Keratinocyte (primary cell): ENCODE results near the gene SIX1. TPM values are rescaled to one million over a fixed set of nuclear protein-coding genes. Genes with fewer than 3 reads are reported as not detected.

Source experiments
- DNase-seq: peaks from one replicate; pipeline ENCODE4 v3.0.0-alpha.2; 2011; ENCODE audit warnings: low read depth, missing footprints, low spot score
- FAIRE-seq: peaks from 2 replicates; lab custom pipeline; 2011; peaks lifted over from hg19 to GRCh38; lab: Jason Lieb, UNC
- H2AFZ ChIP-seq: 2 replicates; pipeline ENCODE4 v1.6.0; 2012; ENCODE audit warnings: low read length, control low read depth, inconsistent platforms; ENCODE audit not compliant: control insufficient read depth
- H3K27ac ChIP-seq: 2 replicates; pipeline ENCODE4 v1.5.1; 2011; ENCODE audit warnings: low read length; ENCODE audit not compliant: control insufficient read depth, insufficient read depth
- H3K27me3 ChIP-seq: 3 replicates; pipeline ENCODE4 v1.6.0; 2011; ENCODE audit warnings: low read length; ENCODE audit not compliant: control insufficient read depth, insufficient read depth; ENCODE audit errors: extremely low read depth
- H3K36me3 ChIP-seq, 2 experiments: 2 replicates in 1 of 2; 3 replicates in 1 of 2; pipeline ENCODE4 v1.5.1; 2011; ENCODE audit warnings: low read length in 2 of 2, mild to moderate bottlenecking in 1 of 2; ENCODE audit not compliant: control insufficient read depth in 2 of 2, insufficient read depth in 2 of 2; ENCODE audit errors: extremely low read depth in 1 of 2
- H3K4me1 ChIP-seq: 3 replicates; pipeline ENCODE4 v1.5.1; 2011; ENCODE audit warnings: low read length; ENCODE audit not compliant: control insufficient read depth, insufficient read depth; ENCODE audit errors: extremely low read depth
- H3K4me2 ChIP-seq: 3 replicates; pipeline ENCODE4 v1.6.0; 2011; ENCODE audit warnings: low read depth, low read length; ENCODE audit not compliant: control insufficient read depth, insufficient read depth; ENCODE audit errors: extremely low read depth
- H3K4me3 ChIP-seq, 3 experiments: fragments of 200-600 bp in 1 of 3; sonication (generic) in 1 of 3; 2 replicates in 2 of 3; 3 replicates in 1 of 3; pipeline ENCODE4 v1.5.1; 2011 to 2016; ENCODE audit warnings: low read length in 3 of 3, mild to moderate bottlenecking in 3 of 3, control low read depth in 2 of 3, inconsistent platforms in 1 of 3, low read depth in 1 of 3, mixed read lengths in 1 of 3, mixed run types in 1 of 3, moderate library complexity in 1 of 3; ENCODE audit not compliant: control insufficient read depth in 2 of 3, insufficient read depth in 2 of 3; ENCODE audit errors: extremely low read depth in 1 of 3
- H3K79me2 ChIP-seq: 2 replicates; pipeline ENCODE4 v1.6.0; 2012; ENCODE audit warnings: low read length; ENCODE audit not compliant: control insufficient read depth, insufficient read depth
- H3K9ac ChIP-seq: 3 replicates; pipeline ENCODE4 v1.6.0; 2011; ENCODE audit warnings: low read length; ENCODE audit not compliant: control insufficient read depth, insufficient read depth; ENCODE audit errors: extremely low read depth
- H3K9me1 ChIP-seq: 3 replicates; pipeline ENCODE4 v1.6.0; 2011; ENCODE audit warnings: low read length; ENCODE audit not compliant: control insufficient read depth, insufficient read depth; ENCODE audit errors: extremely low read depth
- H3K9me3 ChIP-seq: 2 replicates; pipeline ENCODE4 v1.5.1; 2012; ENCODE audit warnings: low read depth, low read length; ENCODE audit not compliant: control insufficient read depth
- H4K20me1 ChIP-seq: 3 replicates; pipeline ENCODE4 v1.6.0; 2011; ENCODE audit warnings: low read length; ENCODE audit not compliant: control insufficient read depth, insufficient read depth; ENCODE audit errors: extremely low read depth
- EZH2 ChIP-seq: IDR thresholded peaks from one replicate; pipeline ENCODE4 v1.6.1; 2012; ENCODE audit warnings: inconsistent platforms, mild to moderate bottlenecking, low read length, moderate library complexity
- dilution Hi-C: fragments of 300-500 bp; cut with MboI; formaldehyde crosslinking; loops from one replicate; pipeline ENCODE4 v1.7.0; 2020; ENCODE audit warnings: low sequenced_read_pairs; ENCODE audit not compliant: extremely low pct_ligation_motif_present
- polyA plus RNA-seq, 5 experiments: library from polyadenylated mRNA; depleted of rRNA in 3 of 5; stranded (reverse) in 3 of 5; stranded (forward) in 1 of 5; unstranded in 1 of 5; fragments of >200 nt; gene quantifications; 1 replicate in 1 of 5; 2 replicates in 3 of 5; 3 replicates in 1 of 5; pipeline versions ENCODE4 v1.2.1 to v1.2.3, GENCODE V29; 2011 to 2012; ENCODE audit warnings: missing spikeins in 2 of 5, low read depth in 1 of 5, low replicate concordance in 1 of 5
- TF ChIP-seq, protein P1 (sequence below), 3 experiments: IDR thresholded peaks in 1 of 3; conservative IDR thresholded peaks in 1 of 3; optimal IDR thresholded peaks in 1 of 3; 2 replicates in 2 of 3; 3 replicates in 1 of 3; pipeline versions ENCODE3 to v1.5.1; 2011; ENCODE audit warnings: low read length in 3 of 3, mild to moderate bottlenecking in 3 of 3, moderate library complexity in 2 of 3, control low read depth in 1 of 3, inconsistent platforms in 1 of 3; ENCODE audit not compliant: insufficient read depth in 2 of 3; ENCODE audit errors: extremely low read depth in 1 of 3

Gene SIX1
- polyA plus RNA-seq, 1 donor (not counting 4 experiments of a cell fraction or from before 2014, with no cell fraction given) = 0.04 TPM

DNA sequence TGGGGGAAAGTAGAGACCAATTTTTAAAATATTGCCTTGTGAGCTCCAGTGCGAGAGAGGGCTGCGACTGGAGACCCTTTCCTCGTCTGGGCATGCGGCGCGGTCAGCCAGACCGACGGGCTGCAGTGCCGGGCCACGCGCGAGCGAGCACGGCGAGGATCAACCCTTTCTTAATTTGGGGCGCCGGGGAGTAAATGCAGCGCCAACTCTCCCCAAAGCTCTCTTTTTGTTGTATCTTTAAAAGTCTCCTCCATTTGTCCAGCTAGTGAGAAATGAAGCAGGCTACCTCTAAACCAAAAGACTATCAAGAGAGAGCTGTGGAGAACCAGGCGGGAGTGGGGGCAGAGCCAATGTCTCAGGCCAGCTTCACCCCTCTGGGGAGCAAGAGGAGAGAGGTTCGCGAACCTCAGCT, 1.4 kb downstream of the SIX1 start:
- DNase-seq (no peak), FAIRE-seq (no peak)
- dilution Hi-C loops = loop anchor here (25.0 kb wide), 1 partner anchor 564 kb away; no protein-coding TSS in a partner anchor

DNA sequence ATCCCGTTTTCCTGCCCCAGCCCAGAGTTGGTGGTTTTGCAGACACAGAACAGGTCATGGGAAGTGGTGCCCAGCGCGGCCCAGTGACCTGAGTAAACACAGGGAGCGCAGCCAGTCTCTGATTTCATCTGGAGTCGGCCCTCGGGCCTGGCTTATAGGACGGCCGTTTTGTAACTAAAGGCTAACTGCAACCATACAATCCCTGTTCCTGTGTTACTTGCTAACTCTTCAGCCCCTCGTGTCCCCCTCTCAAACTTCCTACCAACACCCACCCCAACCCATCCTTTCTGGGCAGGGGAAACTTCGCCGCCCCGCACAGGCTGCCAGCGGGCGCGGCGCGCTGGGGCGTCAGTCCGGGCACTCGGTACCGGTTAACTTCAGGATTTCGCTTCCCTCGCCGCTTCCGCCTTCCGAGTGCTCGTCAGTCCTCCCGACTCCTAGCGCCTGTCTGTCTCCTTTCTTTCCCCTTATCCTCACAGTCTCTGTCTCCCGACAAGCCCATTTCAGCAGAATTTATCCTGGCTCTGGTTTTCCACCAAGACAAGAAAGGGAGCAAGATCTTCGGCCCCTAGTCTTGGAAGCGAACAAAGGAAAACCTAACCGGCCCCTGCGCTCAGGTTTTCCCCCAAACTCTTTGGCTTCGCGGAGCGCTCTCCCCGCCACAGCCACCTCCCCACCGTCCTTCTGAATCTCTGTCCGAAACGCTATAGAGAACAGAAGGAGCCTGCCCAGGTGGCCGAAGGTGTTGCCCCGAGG, 2.0 kb downstream of the SIX1 start:
- Histone ChIP-seq H3K4me2 (peak overlapping the region; percentile 90), H3K79me2 (no peaks in the 10 kb centered on the region), H3K27me3 (peaks cover 97% of the 10 kb centered on the region), H2AFZ (peak overlapping the region; percentile 76), H3K27ac (no peak overlapping the region), H4K20me1 (peaks cover 3% of the 10 kb centered on the region), H3K4me1 (peaks cover 14% of the 10 kb centered on the region), H3K4me3 (peak overlapping the region; percentile 7 to 70 (median 51)), H3K36me3 (no peaks in the 10 kb centered on the region), H3K9me1 (no peaks in the 10 kb centered on the region), H3K9ac (no peak overlapping the region), H3K9me3 (no peaks in the 10 kb centered on the region)
- TF ChIP-seq EZH2 = peak; percentile 74
- TF ChIP-seq, protein P1, sequence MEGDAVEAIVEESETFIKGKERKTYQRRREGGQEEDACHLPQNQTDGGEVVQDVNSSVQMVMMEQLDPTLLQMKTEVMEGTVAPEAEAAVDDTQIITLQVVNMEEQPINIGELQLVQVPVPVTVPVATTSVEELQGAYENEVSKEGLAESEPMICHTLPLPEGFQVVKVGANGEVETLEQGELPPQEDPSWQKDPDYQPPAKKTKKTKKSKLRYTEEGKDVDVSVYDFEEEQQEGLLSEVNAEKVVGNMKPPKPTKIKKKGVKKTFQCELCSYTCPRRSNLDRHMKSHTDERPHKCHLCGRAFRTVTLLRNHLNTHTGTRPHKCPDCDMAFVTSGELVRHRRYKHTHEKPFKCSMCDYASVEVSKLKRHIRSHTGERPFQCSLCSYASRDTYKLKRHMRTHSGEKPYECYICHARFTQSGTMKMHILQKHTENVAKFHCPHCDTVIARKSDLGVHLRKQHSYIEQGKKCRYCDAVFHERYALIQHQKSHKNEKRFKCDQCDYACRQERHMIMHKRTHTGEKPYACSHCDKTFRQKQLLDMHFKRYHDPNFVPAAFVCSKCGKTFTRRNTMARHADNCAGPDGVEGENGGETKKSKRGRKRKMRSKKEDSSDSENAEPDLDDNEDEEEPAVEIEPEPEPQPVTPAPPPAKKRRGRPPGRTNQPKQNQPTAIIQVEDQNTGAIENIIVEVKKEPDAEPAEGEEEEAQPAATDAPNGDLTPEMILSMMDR (optimal IDR thresholded peaks at IDR 0.05 in 1 of 3, IDR thresholded peaks at IDR 0.05 in 1 of 3, conservative IDR thresholded peaks at IDR 0.05 in 1 of 3; ENCODE audit: extremely low read depth in 1 of 3, insufficient read depth in 2 of 3, low read length in 3 of 3) = no peak
- dilution Hi-C loops = loop anchor here (25.0 kb wide), 1 partner anchor 565 kb away; no protein-coding TSS in a partner anchor
- DNase-seq = no peak
- FAIRE-seq = no peak

More for the DNA sequence above, 1.4 kb downstream of the SIX1 start:
- Histone ChIP-seq H4K20me1 (peaks cover 3% of the 10 kb centered on the region), H3K9me1 (no peaks in the 10 kb centered on the region), H3K79me2 (no peaks in the 10 kb centered on the region), H3K4me3 (peak overlapping the region in 2 of 3 experiments; percentile 56 to 70), H3K9ac (no peak overlapping the region), H2AFZ (no peak overlapping the region), H3K27me3 (peaks cover 97% of the 10 kb centered on the region), H3K4me1 (peaks cover 14% of the 10 kb centered on the region), H3K27ac (no peak overlapping the region), H3K9me3 (no peaks in the 10 kb centered on the region), H3K4me2 (peak overlapping the region; percentile 90), H3K36me3 (no peaks in the 10 kb centered on the region)
- TF ChIP-seq EZH2 = no peak
- TF ChIP-seq, protein P1 (optimal IDR thresholded peaks at IDR 0.05 in 1 of 3, IDR thresholded peaks at IDR 0.05 in 1 of 3, conservative IDR thresholded peaks at IDR 0.05 in 1 of 3; ENCODE audit: extremely low read depth in 1 of 3, insufficient read depth in 2 of 3, low read length in 3 of 3) = no peak
